Limb (tissue), 2 donors: ENCODE data around the gene NLRP10.
"Not testable (repeated sequence)": the region's sequence is repeated elsewhere in the genome, so short reads cannot be mapped to it uniquely, and the experiment has no call there.

Source experiments
- DNase-seq, 2 donors: peaks; one replicate each; pipeline ENCODE4 v3.0.0-alpha.2; 2016; ENCODE audit errors: extremely low spot score in 2 of 2

Gene NLRP10, protein sequence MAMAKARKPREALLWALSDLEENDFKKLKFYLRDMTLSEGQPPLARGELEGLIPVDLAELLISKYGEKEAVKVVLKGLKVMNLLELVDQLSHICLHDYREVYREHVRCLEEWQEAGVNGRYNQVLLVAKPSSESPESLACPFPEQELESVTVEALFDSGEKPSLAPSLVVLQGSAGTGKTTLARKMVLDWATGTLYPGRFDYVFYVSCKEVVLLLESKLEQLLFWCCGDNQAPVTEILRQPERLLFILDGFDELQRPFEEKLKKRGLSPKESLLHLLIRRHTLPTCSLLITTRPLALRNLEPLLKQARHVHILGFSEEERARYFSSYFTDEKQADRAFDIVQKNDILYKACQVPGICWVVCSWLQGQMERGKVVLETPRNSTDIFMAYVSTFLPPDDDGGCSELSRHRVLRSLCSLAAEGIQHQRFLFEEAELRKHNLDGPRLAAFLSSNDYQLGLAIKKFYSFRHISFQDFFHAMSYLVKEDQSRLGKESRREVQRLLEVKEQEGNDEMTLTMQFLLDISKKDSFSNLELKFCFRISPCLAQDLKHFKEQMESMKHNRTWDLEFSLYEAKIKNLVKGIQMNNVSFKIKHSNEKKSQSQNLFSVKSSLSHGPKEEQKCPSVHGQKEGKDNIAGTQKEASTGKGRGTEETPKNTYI

DNA sequence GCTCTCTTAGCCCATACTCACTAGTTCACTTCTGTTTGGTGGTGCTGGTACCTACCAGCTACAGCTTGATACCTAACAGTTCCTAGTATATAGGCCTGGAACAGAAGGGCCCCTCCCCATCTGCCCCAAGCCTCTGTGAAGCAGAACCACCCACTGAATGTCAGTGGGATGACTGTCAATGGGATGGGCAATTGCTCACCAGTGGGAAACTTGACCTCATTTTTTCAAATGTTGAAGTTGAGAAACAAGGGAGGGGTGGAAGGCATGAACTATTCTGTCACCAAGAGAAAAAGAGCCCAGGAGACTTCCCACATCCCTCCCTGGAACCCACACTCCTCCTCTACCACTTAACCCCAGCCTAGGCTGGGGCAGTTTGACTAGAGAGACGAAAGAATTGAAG lies at the start of gene NLRP10:
TSS of gene NLRP10 (minus strand) at position 62 of the 400 bp plus-strand sequence. CDS start 1,952 bp downstream, outside the sequence.
- DNase-seq, result no peak

DNA sequence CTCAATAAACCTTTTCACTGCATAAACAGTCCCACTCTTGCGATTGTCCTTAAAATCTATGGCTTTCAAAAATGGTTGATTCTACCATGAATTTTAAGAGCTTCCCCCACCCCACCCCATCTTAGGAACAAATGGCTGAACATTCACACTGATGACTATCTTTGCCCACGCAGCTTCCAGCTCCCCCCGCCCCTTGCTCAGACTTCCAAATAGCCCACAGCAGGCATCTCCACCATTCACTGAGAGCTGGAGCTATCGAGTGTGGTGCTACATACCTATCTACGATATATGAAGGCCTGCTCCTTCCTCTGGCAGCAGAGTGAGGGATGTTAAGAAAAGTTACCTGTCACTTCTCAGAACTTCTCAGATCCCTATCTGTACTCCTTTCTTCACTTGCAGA lies 48.6 kb upstream of the NLRP10 start:
- no peak for DNase-seq

DNA sequence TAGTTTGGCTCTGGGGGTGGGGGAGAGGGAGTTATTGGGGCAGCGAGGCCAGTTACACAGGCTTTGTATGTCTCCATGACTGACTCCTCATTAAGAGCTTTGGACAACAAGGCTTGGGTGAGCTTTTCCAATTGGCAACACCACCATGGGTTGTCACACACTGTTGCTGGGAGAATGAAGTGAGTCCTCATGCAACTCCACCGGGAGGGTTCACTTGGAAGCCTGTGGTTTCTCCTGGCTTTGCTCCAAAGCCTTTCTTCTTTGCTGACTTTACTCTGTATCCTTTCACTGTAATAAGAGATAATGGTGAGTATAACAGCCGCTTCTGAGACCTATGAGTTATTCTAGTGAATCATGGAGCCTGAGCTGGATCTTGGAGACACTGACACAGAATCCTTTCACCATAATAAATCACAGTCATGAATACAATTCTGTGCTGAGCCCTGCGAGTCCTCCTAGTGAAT lies 46.8 kb upstream of the NLRP10 start:
- no peak for DNase-seq

DNA sequence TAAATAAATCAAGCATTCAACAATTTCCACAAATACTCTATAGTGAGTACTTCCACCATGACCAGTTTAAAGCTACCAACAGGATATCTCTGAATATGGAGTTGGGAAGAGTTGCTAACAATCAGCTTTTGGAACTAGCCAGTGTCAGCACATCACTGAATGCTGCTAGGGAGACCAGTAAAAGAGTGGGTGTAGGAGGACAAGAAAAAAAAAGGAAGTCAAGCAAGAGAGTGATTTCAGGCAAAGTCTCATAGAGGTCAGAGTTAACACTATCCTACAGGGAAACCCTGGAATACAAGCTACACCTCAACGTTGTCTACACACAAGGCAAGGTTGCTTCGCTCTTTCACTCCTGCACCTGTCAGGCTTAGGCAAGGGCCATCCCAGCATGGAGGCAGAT lies 46.1 kb upstream of the NLRP10 start:
- no peak for DNase-seq

DNA sequence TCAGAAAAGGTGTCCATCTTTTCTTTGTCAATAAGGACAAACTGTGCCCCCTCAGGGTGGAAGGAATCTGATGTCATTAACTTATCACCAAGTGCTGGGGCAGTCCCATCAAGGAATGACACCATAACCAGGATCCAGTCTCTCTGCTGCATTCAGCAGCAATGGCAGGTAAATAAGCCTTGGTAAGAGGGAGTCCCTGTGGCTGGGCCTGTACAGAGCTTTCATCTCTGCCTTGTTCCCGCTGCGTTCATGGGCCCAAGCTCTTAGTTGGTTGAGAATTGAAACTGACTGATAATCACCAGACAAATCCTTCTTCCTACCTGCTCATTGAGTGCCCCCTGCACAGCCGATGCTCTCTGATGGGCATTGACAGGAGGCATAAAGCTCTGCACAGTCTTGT lies 44.6 kb upstream of the NLRP10 start:
- no peak for DNase-seq

DNA sequence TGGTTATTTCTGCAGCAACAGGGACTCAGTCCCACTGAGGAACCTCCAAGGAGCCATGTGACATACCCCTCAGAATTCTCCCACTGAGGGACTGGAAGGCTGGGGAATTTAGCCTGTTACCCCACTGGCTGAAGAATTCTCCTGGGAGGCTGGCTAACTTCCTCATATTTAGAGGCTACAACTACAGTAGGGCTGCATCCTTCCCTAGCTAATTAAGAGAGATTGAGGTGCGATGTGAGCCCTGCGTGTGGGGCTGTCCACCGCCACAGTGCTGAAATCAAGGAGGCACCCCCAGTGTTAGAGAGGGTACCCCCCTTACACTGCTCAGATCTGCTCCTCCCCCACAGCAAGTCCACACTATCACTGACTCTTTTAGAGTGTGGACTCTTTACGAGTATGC lies 43.0 kb upstream of the NLRP10 start:
- DNase-seq, result no peak

DNA sequence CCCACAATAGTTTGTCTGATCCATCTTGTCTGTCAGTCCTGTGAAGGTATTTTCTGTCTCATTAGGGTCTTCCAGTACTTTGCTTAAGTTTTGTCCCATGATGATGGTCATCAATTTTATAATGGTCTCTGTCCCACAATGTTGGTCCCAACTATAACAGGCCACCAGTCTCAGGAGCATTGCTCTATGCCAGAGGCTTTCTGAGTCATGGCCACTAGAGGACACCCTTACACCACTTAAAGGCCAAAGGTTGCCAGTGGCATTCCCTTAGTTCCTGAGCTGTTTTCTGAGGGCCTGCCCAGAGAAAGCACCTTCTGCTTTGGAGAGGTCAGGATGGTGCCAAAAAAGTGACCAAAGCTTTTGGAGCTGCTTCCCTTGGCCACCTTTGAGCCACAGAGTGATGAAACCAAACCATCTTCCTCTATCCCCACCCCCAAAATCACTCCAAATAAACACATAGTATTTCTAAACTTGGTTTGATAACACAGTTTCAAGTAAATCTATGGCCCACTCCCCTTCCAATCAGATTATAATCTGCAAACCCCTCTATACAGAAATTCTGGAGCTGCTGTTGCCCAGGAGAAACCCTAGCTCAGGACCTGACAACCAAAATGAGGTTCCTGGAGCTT lies 41.2 kb upstream of the NLRP10 start:
- peak; percentile 59 to 65 for DNase-seq

DNA sequence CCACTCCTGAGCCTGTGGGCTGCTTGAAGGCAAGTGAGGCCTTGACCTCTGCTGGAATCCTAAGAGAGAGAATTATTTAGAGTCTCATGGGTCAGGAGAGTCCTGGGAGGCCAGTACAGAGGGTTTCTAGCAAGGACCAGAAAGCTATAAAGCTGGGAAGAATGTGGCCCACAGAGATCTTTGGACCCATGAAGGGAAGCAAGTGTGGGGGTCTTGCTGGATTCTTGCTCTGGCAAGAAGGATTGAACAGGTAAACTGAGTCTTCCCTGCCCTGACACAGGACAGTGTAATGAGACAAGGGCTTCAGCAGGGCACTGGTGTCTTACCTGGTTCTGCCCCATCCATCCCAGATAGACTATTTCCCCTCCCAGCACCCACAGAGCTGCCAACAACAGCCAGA lies 40.3 kb upstream of the NLRP10 start:
- no peak for DNase-seq

DNA sequence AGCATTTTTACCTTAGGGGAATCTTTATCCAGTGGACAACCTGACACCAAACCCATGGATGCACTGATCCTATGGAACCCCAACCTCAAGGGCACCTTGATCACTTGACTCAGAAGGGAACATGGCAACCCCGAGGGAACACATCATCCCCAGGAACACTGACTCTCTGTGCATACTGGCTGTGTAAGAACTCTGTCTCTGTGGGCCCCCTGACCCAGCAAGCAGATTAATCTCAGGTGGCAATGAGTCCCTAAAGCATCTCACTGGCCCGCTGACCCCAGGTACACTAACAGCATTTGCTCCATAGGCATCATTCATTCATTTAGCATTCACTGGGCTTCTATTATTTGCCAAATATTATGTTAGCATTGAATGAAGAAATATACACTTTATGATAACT lies 38.8 kb upstream of the NLRP10 start:
- no peak for DNase-seq

DNA sequence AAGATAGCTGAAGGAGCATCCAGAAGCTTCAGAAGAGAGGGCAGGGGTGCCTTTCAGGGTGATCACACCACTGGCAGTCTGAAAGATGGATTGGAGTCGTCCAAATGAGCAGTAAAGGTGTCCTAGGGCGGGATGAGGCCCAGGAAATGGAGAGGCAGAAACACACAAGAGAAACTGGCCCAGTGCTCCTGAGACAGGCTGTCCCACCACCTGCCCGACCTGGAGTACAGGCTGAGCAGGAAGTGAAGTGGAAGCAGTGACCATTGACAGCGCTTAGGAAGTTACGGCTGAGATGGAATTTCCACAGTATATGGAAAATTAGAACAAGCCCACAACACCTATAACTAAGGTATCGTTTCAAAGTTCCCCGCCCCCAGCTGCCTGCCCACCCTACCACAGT lies 37.9 kb upstream of the NLRP10 start:
- no peak for DNase-seq

DNA sequence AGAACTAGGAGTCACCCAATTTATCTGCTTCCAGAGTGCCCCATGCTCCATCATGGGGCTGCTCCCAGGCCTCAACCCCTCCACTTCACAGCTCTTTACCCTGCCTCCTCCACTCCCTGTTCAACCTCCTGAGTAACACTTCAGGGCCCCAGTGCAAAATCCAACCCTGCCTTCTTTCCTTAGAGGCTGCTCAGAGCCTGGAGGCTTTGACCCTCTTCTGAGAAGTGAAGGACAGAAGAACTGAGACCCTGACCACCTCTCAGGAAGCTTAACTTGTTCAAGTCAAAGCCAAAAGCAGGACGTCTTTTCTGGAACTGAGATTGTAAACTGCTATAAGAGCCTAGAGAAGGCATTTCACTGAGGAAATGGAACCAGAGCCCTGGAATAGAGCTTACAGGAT lies 37.4 kb upstream of the NLRP10 start:
- DNase-seq, result no peak

DNA sequence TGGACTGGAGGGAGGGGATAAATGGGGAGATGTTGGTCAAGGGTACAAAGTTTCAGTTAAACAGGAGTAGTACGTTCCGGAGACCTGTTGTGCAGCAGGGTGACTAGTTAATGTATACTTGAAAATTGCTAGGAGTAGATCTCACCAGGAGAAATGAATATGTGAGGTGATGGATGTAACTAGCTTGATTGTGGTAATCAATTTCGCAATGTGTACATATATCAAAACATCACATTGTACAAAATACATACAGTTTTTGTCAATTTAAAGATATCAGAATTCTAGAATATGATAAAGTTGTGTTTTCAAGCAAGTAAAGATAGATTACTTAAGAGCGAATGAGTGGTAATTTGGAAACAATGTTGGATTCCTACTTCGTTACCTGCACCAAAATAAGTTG lies 35.1 kb upstream of the NLRP10 start:
- DNase-seq, result no peak

DNA sequence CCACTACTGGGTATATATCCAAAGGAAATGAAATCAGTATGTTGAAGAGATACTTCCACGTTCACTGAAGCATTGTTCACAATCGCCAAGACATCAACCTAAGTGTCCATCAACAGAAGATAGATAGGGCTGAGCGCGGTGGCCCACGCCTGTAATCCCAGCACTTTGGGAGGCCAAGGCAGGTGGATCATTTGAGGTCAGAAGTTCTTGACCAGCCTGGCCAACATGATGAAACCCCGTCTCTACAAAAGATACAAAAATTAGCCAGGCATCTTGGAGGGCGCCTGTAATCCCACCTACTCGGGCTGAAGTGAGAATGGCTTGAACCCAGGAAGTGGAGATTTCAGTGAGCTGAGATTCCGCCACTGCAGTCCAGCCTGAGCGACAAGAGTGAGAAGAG lies 34.5 kb upstream of the NLRP10 start:
- DNase-seq, result no peak

DNA sequence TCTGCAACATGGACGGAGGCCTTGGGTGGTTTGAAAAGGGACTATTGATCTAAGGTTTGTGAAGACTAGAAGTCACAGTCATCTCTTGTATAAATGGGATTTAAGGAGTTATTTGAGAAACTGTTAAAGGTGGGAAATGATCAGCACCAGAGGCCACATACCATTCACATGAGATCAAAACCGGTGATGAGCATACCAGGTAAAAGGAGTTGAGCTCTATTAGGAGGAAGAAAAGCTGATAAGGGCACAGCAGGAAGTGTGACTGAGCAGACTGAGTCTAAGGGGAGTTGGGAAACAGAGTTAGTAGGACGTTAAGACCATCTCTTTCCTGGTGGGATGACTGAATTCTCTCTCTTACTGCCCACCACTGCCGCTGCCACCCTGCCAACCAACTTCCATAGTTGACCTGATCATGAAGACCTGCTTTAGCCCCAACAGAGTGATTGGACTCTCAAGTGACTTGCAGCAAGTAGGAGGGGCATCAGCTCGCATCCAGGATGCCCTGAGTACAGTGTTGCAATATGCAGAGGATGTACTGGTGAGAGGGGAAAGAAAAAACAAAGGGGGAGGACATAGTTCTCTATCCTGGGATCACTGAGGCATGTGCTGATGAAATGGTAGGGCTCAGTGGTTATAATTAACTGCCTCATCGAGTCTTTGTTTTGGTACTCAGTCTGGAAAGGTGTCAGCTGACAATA lies 29.5 kb upstream of the NLRP10 start:
- no peak for DNase-seq

DNA sequence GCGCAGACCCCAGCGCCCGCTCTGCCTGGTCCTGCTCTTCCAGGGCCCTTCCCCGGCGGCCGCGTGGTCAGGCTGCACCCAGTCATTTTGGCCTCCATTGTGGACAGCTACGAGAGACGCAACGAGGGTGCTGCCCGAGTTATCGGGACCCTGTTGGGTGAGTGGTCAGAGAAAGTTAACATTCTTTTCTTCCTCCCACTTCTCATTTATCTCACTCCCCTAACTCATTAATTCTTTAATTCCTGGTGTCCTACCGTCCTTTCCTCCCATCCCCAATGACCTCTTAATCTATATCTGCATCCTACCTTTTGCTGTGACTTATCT lies 22.3 kb upstream of the NLRP10 start:
- not testable (repeated sequence) for DNase-seq

DNA sequence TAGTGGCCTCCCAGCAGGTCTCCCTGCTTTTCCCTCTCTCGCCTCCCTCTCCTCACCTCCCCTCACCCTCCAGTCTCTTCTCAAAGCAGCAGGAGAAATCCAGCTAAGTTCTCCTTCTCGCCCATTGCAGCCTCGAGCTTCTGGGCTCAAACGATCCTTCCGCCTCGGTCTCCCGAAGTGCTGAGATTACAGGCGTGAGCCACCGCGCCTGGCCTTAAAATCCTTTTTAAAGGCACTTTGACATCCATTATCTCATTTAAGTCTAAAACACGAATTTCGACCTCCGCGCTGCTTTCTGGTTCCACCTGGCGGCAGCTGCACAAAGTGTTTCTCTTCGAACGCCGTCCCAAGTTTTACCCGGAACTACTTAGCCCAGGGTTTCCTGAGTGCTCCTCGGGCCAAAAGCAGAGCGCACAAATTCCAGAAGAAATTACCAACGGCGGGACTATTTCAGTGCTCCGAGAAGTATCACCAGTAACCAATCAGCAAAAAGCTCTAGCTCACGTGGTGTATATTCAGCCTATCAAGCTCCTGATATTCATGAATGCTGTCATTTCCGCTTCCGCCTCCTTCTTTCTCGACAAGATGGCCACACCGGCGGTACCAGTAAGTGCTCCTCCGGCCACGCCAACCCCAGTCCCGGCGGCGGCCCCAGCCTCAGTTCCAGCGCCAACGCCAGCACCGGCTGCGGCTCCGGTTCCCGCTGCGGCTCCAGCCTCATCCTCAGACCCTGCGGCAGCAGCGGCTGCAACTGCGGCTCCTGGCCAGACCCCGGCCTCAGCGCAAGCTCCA lies 21.7 kb upstream of the NLRP10 start, which contains the start of gene EIF3F:
TSS of gene EIF3F (plus strand) at position 570 of the 792 bp plus-strand sequence. CDS start at position 586, 16 bp downstream.
- peak; percentile 92 to 100 for DNase-seq

DNA sequence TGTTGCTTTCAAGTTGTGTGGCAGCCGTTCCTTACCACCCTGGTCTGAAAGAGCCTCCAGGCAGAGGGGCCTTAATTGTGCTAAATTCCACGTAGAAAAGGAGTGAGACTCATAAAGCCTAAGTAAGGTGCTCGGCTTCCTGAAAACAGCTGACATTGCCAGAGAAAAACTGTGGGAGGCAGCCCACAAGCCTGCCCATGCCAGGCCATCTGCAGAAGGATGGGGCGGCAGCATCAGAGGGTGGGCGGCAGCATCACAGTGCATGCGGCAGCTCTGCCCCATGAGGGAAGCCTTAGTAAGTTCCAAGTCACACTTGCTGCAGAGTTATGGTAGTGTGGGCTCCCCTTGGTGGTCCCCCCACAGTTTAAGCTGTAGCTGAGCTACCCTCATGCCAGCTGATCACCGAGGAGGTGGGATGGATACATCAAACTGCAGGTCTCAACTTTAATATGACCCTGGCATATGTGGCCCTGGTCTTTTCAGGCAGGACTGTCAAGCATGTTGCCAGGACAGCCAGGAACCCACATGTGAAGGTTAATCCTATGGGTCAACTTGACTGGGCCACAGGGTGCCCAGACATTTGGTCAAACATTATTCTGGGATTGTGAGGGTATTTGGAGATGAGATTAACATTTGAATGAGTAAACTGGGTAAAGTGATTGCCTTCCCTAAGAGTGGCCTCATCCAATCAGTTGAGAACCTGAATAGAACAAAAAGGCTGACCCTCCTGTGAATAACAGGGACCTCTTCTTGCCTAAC lies 18.8 kb upstream of the NLRP10 start:
- DNase-seq, result no peak

DNA sequence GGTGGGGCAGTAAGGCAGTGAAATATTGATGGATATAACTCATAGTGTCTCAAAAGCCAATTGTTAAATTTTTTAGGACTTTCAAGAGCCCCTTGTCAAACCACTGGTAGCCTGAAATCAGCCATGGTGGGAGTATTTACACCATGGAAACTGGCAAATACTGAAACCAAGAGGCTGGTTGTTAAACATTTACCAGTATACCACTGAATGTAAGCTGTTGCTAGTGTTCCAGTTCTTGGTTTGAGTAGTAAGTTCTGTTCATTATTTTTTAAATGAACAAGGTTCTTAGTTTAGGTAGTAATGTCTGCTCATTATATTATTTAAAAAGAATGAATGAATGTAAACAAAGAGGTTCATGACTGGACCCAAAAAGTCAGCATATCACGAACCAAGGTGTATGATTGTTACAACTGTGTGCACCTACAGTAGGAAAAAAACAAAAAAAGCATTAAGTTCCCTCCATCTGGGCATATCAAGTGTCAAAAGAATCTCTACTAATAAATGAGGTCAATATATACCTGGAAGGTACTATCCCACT lies 17.4 kb upstream of the NLRP10 start:
- DNase-seq, result no peak

DNA sequence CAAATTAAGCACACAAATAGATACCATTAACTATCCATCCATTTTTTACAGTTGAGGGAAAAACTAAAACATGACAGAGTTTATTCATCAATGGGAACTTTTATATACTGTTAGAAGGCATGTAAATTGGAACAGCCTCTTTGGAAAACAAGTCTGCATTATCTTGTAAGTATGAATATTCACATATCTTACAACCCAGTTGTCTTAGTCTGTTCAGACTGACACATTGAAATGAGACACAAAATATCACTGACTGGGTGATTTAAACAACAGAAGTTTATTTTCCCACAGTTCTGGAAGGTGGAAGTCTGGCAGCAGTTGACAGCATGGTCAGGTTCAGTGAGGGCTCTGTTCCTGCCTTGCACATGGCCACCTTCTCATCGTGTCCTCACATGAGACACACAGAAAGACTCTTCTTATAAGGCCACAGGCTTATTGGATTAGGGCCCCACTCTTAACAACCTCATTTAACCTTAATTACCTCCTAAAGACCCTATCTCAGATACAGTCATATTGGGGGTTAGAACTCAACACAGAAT lies 16.4 kb upstream of the NLRP10 start:
- DNase-seq, result no peak
